Skeletal muscle cell (primary cell): ENCODE data around the gene PLA2G2A.
"Not testable (repeated sequence)": the region's sequence is repeated elsewhere in the genome, so short reads cannot be mapped to it uniquely, and the experiment has no call there.

Source experiments
- DNase-seq: peaks from one replicate; pipeline ENCODE4 v3.0.0-alpha.2; 2010; ENCODE audit warnings: low read depth
- H3K4me3 ChIP-seq: 2 replicates; pipeline ENCODE4 v1.5.1; 2011; ENCODE audit warnings: low read depth, mild to moderate bottlenecking, control low read depth, low read length, moderate library complexity

Gene PLA2G2A

GRCh38 chr1:19940486-19941205 lies 38.8 kb downstream of the PLA2G2A start:
- H3K4me3 ChIP-seq = no peak overlapping the region
- no peak for DNase-seq

- H3K4me3 ChIP-seq = no peak overlapping the region
- DNase-seq = no peak
Observed at GRCh38 chr1:19938472-19938871, 40.9 kb downstream of the PLA2G2A start.

- no peak for DNase-seq
Observed at GRCh38 chr1:19936061-19936750, 43.2 kb downstream of the PLA2G2A start.

GRCh38 chr1:19934336-19934735 lies 45.1 kb downstream of the PLA2G2A start:
- H3K4me3 ChIP-seq = no peak overlapping the region
- DNase-seq = no peak

More at GRCh38 chr1:19936061-19936750, 43.2 kb downstream of the PLA2G2A start:
- no peak overlapping the region for H3K4me3 ChIP-seq

GRCh38 chr1:19932866-19933265 lies 46.6 kb downstream of the PLA2G2A start:
- no peak overlapping the region for H3K4me3 ChIP-seq
- no peak for DNase-seq

GRCh38 chr1:19927130-19927421 lies 52.3 kb downstream of the PLA2G2A start:
- H3K4me3 ChIP-seq = not testable (repeated sequence)

GRCh38 chr1:19926296-19927129 lies 52.9 kb downstream of the PLA2G2A start:
- H3K4me3 ChIP-seq = no peak overlapping the region
- no peak for DNase-seq

More at GRCh38 chr1:19927130-19927421, 52.3 kb downstream of the PLA2G2A start:
- DNase-seq = not testable (repeated sequence)
